Left forelimb (tissue), 1 donor: Measurements from ENCODE around the gene PLEKHH2.
"Not testable (repeated sequence)": the region's sequence is repeated elsewhere in the genome, so short reads cannot be mapped to it uniquely, and the experiment has no call there.

ENCODE experiments used
- DNase-seq: peaks from one replicate; pipeline ENCODE4 v3.0.0-alpha.2; 2018; ENCODE audit warnings: low spot score

Gene PLEKHH2

DNA sequence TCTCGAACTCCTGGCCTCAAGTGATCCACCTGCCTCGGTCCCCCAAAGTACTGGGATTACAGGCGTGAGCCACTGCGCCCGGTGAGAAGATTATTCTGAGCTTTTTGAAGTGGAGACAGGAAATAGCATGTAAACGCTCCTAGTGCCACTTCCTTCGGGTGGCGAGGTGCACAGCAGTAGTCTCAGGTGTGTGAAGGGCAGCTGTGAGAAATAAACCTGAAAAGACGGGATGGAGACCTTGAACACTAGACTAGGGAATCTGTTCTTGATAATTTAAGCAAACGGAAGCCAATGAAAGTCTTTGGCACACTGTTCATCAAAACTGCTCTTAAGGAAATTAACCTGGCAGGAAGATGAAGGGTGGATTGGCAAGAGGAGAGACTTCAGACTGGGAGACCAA, 439 bp upstream of the PLEKHH2 start:
- no peak for DNase-seq

DNA sequence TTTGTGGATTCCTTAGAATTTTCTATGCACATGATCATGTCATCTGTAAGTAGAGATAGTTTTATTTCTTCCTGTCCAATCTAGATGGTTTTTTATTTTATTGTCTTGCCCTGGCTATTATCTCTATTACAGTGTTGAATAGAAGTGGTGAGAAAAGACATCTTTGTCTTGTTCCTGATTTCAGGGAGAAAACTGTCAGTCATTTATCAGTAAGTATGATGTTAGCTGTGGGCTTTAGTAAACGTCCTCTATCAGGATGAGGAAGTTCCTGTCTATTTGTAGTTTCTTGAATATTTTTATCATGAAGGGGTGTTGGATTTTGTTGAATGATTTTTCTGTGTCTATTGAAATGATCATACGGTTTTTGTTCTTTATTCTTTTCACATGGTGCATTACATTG, 5.3 kb downstream of the PLEKHH2 start:
- no peak for DNase-seq

DNA sequence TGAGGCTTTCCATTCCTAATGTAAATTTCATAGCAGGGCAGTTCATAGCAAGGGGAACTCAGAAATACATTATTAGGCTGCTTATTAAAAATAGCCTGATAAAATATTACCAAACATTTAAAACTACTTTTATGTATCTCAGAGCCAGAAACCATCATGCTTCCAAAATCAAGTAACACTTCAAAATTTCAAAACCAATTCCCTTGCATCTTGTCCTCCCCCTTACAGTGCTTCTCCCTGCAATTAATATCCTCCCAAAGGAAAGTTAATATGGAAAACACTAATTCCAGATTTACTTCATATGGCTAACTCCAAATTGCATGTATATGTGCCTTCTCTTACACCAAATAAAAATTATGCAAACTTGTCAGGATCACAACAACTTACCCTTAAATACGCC, 6.6 kb downstream of the PLEKHH2 start:
- DNase-seq: no peak

DNA sequence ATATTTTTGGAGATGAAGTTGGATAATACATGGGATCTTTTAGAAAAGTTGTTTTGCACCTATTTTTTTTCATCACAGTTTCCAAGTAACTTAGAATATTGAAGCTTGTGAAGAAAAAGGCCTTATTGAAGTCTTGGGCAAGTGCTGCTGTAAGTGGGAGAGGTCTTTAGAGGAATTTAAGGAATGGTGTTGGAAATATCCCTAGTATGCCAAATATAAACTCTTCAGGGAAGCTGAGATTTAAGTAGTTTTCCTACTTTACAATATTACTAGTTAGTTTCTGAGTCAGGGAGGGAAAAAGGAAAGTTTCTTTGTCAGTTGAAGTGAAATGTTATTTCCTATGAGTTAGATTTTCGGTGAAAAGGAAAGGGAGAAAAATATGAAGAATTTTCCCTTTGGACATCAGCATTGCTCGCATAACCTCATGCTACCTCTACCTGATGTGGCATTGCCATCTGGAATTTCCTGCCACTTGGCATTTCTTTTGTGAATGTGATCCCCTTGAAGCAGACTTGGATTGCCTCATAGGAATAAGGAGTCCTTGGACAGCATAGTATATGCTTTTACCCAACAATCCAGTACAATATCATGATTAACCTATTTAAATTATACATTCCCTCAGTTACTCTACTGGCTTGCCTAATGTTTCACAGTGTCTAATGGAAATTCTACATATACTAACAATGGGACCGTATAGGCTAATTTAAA, 12.1 kb downstream of the PLEKHH2 start:
- DNase-seq: no peak

DNA sequence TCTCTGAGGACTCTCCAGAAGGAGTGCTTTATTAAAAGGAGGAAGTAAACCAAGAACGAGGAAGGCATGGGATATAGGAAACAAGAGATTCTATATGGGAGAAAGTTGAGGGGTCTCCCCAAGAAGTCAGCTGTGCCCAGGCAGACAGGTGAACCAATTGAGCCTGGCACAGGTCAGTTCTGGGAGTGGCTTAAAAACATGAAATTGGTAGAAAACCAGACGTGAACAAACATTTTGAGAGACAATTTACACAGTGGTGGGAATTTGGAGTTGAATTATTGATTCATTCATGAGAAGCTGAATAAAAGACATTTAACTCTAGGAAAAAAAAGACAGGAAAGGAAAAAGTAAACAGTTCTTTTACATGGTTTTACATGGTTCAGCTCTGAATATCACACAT, 16.4 kb downstream of the PLEKHH2 start:
- DNase-seq: no peak

DNA sequence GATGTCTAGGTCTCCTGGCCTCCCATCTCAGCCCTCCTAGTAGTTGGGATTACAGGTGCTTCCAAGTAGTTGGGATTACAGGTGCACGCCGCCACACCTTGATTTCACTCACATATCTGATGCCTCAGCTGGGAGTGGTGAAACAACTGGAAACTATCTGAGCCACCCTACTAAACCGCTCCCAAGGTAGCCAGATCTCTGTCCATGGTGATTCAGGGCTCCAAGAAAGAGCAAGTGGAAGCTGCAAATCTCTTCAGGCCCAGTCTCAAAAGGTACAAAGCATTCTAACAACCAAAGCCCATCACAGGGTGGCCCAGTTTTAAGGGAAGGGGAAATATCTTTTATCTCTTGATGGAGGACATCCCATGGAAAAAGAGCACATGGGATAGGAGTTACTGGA, 20.2 kb downstream of the PLEKHH2 start:
- DNase-seq: no peak

DNA sequence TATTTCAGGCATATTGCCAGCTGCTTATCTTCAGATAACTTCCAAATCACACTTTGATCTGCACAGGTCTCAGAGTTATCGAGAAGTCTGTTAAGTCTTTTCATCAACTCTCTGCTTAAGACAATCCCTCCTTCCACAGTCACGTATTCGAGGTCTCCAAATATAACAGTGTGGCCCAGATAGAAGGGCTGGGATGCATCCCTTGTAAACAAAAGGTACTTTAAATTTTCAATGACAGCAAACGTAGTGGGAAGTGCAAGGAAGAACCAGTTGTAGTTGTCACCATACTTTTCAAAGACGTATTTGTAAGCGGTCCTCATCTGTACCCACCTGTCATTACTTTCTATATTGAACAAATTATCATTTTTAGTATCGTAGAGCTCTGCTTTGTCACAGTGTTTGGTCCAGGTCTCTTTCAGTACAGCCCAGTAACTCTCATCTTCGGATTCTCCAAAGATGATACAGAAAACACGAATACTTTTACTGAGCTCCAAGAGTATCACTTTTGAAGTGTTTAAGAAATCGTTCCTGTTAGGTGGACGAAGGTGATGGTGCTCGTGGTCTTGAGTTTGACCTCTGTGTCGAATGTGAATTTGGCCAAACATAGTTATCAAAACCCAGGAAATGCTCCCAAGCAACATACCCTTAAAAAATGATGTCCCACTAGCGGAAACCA, 38.7 kb downstream of the PLEKHH2 start:
- no peak for DNase-seq

DNA sequence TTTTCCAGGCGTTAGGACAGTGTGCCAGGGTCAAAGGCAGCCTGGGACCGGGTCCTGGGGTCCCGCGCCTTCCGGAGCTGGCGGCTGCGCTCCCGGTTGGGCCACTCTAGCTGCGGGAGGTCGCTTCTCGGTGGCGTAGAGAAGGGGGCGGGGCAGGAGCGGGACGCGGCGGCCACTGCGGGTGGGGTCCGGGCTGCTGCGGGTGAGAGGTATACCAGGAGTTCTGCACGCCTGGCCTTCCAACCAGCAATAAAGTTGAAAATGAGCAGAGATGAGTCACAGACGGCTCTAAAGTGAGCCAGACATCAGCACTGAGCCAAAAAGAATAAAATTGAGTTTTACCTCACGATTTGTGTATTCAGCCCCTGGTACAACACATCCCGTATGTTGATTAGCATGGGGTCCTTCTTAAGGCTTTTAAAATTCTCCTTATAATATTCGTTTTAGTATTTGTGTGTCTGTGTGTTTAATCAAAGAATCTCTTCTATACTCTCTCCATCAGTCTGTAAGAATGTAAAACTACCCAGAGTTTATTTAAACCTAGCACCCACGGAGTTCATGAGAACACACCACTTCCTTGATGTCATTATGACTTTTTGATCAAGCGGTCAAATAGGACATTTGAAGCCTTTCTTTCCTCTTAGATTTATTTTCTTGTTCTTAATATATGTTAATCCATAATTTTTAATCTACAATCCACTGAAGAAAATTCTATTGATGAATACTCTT, 39.4 kb downstream of the PLEKHH2 start, which contains the start of gene C1GALT1C1L:
C1GALT1C1L (minus strand) TSS at position 108 of the 729 bp plus-strand sequence; CDS start at position 1, 107 bp downstream.
- peak; percentile 68 for DNase-seq

DNA sequence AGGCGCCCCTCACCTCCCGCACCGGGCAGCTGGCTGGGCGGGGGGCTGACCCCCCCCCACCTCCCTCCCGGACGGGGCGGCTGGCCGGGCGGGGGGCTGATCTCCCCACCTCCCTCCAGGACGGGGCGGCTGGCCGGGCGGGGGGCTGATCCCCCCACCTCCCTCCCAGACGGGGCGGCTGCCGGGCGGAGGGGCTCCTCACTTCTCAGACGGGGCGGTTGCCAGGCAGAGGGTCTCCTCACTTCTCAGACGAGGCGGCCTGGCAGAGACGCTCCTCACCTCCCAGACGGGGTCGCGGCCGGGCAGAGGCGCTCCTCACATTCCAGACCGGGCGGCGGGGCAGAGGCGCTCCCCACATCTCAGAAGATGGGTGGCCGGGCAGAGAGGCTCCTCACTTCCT, 40.7 kb downstream of the PLEKHH2 start:
- DNase-seq: not testable (repeated sequence)

DNA sequence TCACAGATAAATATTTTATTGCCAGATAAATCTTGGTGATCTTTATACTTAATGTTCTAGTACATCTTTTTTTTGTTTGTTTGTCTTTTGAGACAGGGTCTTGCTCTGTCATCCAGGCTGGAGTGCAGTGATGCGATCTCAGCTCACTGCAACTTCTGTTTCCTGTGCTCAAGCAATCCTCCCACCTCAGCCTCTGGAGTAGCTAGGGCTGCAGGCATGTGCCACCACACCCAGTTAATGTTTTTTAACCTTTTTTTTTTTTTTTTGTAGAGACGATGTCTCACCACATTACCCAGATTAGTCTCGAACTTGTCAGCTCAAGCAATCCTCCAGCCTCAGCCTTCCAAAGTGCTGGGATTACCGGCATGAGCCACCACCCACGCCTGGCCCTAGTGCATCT, 48.3 kb downstream of the PLEKHH2 start:
- no peak for DNase-seq

DNA sequence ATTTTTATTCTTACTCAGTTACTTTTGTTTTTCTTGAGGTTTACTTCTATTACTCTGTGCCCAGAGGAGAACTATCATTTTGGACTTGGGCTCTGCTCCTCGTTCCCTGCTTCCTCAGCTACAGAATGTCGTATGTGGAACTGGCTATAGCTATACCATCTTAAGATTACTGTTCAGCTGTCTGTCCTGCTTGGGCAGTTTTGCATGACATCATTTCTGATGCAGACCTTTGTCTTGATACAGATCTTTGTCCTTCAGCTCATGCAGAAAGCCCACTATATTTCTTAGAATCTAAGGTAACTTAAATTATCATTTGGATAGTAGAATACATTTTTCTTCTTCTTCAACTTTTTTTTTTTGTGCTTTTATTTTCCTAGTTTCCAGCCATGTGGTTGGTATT, 52.9 kb downstream of the PLEKHH2 start:
- no peak for DNase-seq

DNA sequence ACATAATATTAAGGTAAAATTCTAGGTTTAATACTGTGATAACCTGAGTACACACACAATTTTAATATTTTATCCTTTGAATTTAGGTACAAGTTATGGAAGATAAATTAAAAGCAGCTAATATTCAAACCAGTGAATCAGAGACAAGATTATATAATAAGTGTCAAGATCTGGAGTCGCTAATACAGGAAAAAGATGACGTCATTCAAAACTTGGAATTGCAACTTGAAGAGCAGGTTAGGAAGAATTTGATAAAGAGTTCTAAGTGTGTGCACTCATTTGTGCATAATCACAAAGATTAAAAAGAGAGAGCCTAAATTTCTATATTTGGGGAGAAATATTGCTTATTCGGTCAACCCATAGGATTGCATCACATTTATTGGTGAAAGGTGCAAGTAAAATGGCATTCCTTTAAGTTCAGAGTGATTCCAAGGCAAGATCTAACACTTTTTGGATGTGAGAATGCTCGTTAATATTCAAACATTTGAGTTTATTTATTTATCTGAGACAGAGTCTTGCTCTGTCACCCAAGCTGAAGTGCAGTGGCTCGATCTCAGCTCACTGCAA, 55.5 kb downstream of the PLEKHH2 start:
- no peak for DNase-seq

DNA sequence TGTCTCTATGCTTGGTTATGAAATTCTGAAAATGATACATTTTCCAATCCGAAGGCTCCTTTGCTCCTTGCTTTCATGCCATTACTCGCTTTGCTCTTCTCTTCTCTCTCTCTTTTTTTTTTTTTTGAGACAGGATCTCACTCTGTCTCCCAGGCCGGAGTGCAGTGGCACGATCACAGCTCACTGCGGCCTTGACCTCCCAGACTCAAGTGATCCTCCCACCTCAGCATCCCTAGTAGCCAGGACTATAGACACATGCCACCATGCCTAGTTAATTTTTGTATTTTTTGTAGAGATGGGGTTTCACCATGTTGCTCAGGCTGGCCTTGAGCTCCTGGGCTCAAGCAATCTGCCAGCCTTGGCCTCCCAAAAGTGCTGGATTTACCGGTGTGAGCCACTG, 61.1 kb downstream of the PLEKHH2 start:
- not testable (repeated sequence) for DNase-seq

DNA sequence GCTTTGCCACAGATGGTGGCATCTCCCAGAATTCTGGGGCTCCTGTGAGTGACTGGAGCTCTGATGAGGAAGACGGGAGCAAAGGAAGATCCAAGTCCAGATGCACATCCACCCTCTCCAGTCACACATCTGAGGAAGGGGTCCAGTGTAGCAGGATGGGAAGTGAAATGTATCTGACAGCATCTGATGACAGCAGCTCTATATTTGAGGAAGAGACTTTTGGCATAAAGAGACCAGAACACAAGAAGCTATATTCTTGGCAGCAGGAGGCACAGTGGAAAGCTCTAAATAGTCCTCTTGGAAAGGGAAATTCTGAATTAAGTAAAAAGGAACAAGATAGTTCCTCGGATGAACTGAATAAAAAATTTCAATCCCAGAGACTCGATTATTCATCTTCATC, 62.7 kb downstream of the PLEKHH2 start:
- no peak for DNase-seq

DNA sequence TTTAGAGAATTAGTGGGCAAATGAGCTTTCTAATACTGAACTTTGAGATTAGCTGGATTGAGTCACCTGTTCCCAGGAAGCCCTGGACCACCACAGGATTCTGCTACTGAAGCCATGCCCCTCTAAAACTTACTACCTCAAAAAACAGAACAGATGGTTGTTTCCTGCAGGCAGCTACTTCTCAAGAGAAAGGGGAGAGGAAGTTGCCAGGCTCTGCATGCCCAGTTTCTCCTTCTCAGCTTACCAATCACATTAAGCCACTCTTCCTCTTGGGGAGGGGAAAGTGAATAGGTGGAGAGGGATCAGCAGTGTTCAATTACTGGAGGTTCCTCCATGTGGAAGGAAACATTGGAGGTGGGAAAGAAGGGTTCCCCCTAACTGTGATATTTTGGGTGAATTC, 64.1 kb downstream of the PLEKHH2 start:
- no peak for DNase-seq

DNA sequence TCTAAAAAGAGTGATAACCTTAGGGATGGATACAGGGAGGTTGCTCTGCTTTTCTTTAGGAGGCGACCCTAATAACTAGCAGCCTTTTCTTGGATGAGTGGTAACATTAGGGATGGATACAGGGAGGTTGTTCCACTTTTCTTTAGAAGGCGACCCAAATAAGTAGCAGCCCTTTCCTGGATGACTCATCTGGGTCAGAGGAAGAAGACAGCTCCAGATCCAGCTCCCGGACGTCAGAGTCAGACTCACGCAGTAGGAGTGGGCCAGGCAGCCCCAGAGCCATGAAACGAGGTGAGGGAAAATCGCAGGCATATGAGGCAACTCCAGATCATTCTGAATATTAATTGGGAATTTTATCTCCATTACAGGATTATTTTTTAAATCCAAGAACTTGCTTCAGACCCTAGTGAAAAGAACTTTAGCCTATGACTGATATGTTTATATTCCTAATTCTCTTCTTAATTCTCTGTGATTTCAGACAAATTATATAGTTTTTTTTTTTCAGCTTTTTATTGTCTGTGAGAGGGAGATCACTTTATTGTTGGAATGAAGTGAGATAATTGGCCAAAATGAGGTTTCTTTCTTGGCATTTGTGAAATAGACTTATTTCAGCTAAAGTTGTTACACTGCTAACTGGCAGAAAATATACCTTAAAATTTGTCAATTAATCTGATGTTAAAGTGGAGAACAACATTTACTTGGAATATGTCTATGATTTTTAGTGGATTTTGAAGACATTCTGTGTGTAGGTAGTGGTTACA, 70.4 kb downstream of the PLEKHH2 start:
- no peak for DNase-seq

DNA sequence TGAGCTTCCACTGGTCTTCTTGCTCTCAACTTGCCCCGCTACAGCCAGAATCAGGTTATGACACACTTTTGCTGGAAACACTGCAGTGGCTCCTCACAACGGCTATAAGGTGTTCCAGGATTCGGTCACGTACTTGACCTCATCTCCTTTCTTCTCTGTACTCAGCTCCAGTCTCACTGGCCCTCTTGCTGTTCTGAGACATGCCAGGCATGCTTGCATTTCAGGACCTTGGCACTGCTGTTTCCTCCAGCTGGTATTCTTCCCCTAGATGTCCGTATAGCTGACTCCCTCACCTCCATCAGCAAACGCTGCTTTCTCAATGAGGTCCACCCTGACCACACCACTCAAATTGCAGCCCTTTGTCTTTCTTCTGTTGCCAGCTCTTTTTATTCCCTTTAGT, 71.1 kb downstream of the PLEKHH2 start:
- DNase-seq: no peak

DNA sequence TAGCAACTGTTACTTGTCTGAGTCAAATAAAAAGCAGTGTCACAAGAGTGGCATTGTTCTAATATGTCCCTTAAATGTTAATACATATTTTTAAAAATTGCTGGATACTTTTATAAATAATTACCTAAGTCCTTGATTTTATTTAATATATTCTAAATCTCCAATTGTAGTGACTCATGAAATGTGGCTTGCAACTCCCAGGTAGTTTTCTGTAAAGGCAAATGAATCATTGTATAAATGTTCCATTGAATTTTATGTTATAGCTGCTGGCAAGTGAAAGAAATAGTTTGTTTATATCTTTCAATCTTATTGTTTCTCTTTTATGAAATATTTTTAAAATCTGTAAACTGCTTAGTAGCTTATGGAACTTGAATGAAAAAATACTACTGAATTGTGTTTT, 71.8 kb downstream of the PLEKHH2 start:
- DNase-seq: no peak

DNA sequence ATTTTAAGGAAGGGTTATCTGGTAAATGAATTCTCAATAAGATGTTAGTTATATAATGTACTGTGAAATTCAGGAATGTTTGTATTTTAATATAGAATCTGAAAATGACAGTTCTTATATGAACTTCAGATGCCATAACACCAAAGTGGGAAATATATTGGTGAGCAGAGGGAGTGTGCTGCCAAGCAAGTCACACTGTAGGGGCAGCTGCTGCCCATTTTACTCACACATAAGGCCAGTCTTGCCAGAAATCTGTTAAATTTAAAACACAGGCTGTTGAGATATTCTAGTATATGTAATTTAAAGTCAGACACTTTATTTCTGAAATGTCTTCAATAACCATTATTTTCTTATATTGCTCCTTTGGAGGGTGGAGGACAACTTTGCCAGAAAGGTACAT, 73.8 kb downstream of the PLEKHH2 start:
- no peak for DNase-seq

DNA sequence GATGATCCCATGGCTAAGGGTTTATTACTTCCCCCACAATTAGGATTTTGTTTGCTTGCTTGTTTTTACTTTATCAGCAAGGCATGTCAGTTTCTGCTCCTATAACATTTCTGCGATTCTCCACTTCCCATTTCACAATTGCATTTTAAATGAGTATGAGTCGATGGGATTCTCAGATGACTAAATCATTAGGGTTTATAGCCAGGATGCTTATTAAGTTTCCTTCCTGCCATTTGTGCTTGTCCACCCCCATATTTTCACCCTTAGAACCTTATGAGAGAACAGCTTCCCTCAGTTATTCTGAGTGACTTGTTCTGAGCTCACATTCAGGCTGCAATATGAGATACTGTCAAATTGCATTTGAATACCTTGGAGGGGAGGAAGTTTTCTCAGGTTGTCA, 77.1 kb downstream of the PLEKHH2 start:
- DNase-seq: no peak

DNA sequence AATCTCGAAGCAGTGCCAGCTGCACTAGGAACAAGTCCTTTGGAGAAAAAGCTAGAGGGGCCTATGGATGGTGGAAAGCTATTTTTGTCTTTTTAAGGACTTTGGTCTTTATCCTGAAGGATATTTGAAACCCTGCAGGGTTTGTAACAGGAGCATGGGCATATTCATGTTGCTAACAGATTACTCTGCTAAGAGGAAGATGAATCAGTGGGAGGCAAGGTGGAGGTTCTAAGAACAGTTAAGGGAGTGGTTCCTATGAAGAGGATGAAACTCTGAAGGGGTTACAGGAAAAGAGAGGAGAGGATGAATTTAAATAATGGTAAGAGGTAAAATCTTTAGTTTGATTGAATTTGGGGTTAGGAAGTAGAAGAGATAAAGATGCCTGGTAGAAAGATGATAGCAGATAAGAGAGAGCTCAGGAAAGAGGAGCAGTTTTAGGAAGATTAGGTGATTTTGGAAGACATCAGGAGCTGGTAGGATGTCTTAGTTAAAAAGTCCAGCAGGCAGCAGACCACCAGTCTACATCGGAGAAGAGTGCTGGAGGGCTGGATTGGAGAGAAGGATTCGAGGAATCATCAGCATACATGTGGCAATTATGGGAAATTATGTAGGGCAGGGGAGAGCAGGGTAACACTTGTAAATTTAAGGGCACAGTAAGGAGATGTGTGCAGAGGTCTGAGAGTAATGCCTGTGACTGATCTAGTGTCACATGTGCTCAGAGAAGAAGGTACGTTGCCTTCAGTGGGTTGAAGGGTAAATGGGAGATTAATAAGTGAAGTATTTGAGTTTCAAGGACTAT, 78.4 kb downstream of the PLEKHH2 start:
- no peak for DNase-seq
